Ovary (tissue), 9 donors: ENCODE data around the gene TMEM214. TPM values are rescaled to one million over a fixed set of nuclear protein-coding genes. Genes with fewer than 3 reads are reported as not detected.

Source experiments
- DNase-seq, 5 donors: peaks; one replicate each; pipeline ENCODE4 v3.0.0-alpha.2; 2019 to 2020
- H3K27ac ChIP-seq, 2 donors: fragments of 200-600 bp; one replicate each; pipeline versions ENCODE4 v1.5.1 to v1.8.0; 2019 to 2022
- H3K27me3 ChIP-seq: fragments of 200-600 bp; one replicate; pipeline ENCODE4 v1.8.0; 2022
- H3K36me3 ChIP-seq: fragments of 200-600 bp; sonication (generic); one replicate; pipeline ENCODE4 v1.5.1; 2019
- H3K4me1 ChIP-seq: one replicate; pipeline ENCODE4 v1.8.1; 2013; ENCODE audit warnings: mild to moderate bottlenecking, moderate library complexity; ENCODE audit not compliant: insufficient read depth
- H3K4me3 ChIP-seq: fragments of 200-600 bp; sonication (generic); one replicate; pipeline ENCODE4 v1.5.1; 2017
- H3K9me3 ChIP-seq, 2 donors: fragments of 200-600 bp in 1 of 2; sonication (generic) in 1 of 2; one replicate each; pipeline versions ENCODE4 v1.5.1 to v1.8.1; 2013 to 2019; ENCODE audit warnings: mild to moderate bottlenecking in 1 of 2, moderate library complexity in 1 of 2
- EP300 ChIP-seq: sonication (generic); formaldehyde crosslinking; IDR thresholded peaks from one replicate; pipeline ENCODE4 v1.6.1; 2017; ENCODE audit warnings: antibody characterized with exemption
- POLR2A ChIP-seq: fragments of 450-650 bp; IDR thresholded peaks from one replicate; pipeline ENCODE4 v1.6.1; 2017; ENCODE audit warnings: antibody characterized with exemption, mild to moderate bottlenecking, moderate library complexity
- WGBS, 3 donors: extraction: QIAGEN DNeasy Blood & Tissue Kit in 1 of 3; methylation state at CpG; one replicate each; pipeline versions ENCODE4 v1.1.5 to v1.1.7; 2013 to 2017; 5-methylcytosine and 5-hydroxymethylcytosine counted together
- intact Hi-C, 4 donors: fragments of 100-400 bp; cut with DNase I; formaldehyde crosslinking; loops; one replicate each; pipeline versions ENCODE4 v1.11.0 to v1.15.1; 2022 to 2023
- polyA plus RNA-seq, 2 donors: library from polyadenylated mRNA; stranded (reverse); fragments of 200-250 nt in 1 of 2; fragments of 350-450 nt in 1 of 2; fragmentation: Illumina TruSeq in 1 of 2; extraction: RNeasy Lipid Tissue Mini Kit (QIAGEN cat#74804) in 1 of 2; gene quantifications; one replicate each; pipeline ENCODE4 v1.2.3, GENCODE V29; 2013 to 2014
- total RNA-seq, 7 donors: library from RNA; depleted of rRNA in 2 of 7; stranded (reverse); fragments of >200 nt in 2 of 7; fragmentation: NEBNext Ultra II Directional in 3 of 7; extraction: Animal tissue kit (Norgen Biotek cat#: 25700) in 3 of 7; gene quantifications; one replicate each; pipeline versions ENCODE4 v1.1.0 to v1.2.4, GENCODE V29; 2016 to 2023
- TF ChIP-seq, protein P1 (sequence below), 3 donors: fragments of 450-650 bp in 2 of 3; fragments of 200-600 bp in 1 of 3; IDR thresholded peaks; one replicate each; pipeline versions ENCODE4 v1.5.1 to v1.8.0; 2016 to 2022; ENCODE audit warnings: antibody characterized with exemption in 3 of 3, mild to moderate bottlenecking in 1 of 3
- donor health status: DM: no; HTN: no; CAD: no; lungs with moderate emphysema.
- donor health status: DM: no; HTN: no; CAD: no.
- donor health status: Bipolar disorder and iron deficiency.
- donor health status: DM: yes; HTN: yes; CAD: no.
- donor health status: DM: no; HTN: no; CAD: no.
- donor health status: DM: yes; HTN: yes; CAD: no.

TMEM214 gene
- total and polyA plus RNA-seq, 9 donors, result 26.5 to 101 (median 67.1) TPM

DNA sequence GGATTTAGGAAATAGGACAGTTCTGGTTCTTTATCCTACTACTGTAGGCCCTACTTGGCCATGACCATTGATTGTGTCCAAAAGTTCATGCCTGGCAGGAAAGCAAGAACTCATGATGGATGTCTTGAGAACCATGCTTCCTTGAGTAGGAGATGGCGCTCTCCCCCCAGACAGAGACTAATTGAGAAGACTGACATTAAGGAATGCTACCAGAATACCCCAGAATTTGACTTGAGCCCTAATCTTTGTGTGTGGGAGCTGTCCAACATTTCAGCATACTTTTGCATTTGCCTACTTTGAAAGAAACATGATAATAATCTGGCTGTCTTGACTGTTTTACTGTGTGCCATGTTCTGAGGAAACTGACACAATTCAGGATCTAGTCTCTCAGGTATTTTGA lies 39.0 kb upstream of the TMEM214 start:
- Histone ChIP-seq H3K4me1 (no peaks in the 10 kb centered on the region), H3K9me3 (no peaks in the 10 kb centered on the region), H3K4me3 (no peak overlapping the region), H3K36me3 (no peaks in the 10 kb centered on the region), H3K27me3 (no peaks in the 10 kb centered on the region), H3K27ac (no peak overlapping the region)
- DNase-seq, result no peak
- TF ChIP-seq EP300 (no peak), POLR2A (no peak)
- TF ChIP-seq, protein P1, sequence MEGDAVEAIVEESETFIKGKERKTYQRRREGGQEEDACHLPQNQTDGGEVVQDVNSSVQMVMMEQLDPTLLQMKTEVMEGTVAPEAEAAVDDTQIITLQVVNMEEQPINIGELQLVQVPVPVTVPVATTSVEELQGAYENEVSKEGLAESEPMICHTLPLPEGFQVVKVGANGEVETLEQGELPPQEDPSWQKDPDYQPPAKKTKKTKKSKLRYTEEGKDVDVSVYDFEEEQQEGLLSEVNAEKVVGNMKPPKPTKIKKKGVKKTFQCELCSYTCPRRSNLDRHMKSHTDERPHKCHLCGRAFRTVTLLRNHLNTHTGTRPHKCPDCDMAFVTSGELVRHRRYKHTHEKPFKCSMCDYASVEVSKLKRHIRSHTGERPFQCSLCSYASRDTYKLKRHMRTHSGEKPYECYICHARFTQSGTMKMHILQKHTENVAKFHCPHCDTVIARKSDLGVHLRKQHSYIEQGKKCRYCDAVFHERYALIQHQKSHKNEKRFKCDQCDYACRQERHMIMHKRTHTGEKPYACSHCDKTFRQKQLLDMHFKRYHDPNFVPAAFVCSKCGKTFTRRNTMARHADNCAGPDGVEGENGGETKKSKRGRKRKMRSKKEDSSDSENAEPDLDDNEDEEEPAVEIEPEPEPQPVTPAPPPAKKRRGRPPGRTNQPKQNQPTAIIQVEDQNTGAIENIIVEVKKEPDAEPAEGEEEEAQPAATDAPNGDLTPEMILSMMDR (IDR thresholded peaks at IDR 0.05), result no peak
- WGBS, 3 donors, result 88 to 100% (median 93%) methylated on average over 1 of the region's 1 CpG
- intact Hi-C loops, result no loop called here

DNA sequence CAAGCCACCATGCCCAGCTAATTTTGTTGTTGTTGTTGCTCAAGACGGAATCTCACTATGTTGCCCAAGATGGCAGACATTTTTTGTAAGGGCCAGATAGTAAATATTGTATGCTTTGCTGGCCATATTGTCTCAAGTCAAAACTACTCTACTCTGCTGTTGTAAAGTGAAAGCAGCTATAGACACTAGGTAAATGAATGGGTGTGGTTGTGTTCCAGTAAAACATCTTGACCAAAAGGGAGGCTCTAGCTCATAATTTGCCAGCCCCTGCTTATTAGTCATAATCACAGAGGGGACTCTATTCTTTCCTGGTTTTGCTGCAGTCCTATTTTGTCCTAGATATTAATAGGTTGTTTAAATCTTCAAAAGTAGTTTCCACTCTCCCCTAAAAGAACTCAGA lies 37.8 kb upstream of the TMEM214 start:
- no peak overlapping the region for H3K27ac ChIP-seq
- intact Hi-C loops, result no loop called here
- no peak overlapping the region for H3K4me3 ChIP-seq
- no peaks in the 10 kb centered on the region for H3K9me3 ChIP-seq
- no peaks in the 10 kb centered on the region for H3K4me1 ChIP-seq
- WGBS, 3 donors, result 85 to 93% (median 86%) methylated on average over 1 of the region's 1 CpG
- H3K36me3 ChIP-seq, result no peaks in the 10 kb centered on the region
- no peaks in the 10 kb centered on the region for H3K27me3 ChIP-seq
- no peak for DNase-seq
- no peak for TF ChIP-seq EP300
- TF ChIP-seq, protein P1 (IDR thresholded peaks at IDR 0.05), result no peak
- no peak for TF ChIP-seq POLR2A

DNA sequence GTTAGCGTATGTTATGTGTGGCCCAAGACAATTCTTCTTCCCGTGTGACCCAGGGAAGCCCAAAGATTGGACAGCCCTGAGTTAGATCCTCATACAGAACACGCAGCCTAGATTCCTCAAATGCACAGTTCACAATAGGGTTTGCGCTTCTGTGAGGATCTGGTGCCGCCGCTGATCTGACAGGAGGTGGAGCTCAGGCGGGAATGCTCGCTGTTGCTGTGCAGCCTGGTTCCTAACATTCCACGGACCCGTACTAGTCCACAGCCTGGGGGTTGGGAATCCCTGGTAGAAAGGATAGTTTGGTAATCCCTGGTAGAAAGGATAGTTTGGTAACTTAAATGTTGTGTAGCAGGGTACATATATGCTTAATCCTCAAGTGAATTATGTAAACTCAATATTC lies 35.4 kb upstream of the TMEM214 start:
- intact Hi-C loops, result no loop called here
- Histone ChIP-seq H3K27ac (no peak overlapping the region), H3K4me1 (peaks cover 4% of the 10 kb centered on the region), H3K9me3 (no peaks in the 10 kb centered on the region), H3K36me3 (no peaks in the 10 kb centered on the region), H3K27me3 (no peaks in the 10 kb centered on the region), H3K4me3 (no peak overlapping the region)
- no peak for DNase-seq
- WGBS, 3 donors, result 78 to 90% (median 87%) methylated on average over 10 of the region's 10 CpGs
- TF ChIP-seq, protein P1 (IDR thresholded peaks at IDR 0.05), result no peak
- TF ChIP-seq EP300 (no peak), POLR2A (no peak)

DNA sequence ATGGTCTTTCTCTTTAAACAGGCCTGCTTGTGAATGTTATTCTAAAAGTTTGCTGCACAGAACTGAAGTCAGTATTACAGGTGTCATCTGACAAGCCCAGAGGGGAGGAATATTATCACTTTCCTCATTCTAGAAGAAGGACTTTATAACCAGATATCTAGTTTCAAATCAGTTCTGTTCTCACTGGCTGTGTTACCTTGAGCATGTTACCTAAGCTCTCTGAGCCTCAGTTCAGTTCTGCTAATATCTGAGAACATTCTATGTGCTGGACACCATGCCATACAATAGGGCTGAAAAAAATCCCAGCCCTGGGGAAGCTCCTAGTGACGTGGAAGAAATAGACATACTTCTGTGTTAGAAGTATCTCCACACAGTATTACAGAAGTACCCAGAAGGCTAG lies 34.4 kb upstream of the TMEM214 start:
- Histone ChIP-seq H3K27ac (no peak overlapping the region), H3K4me3 (no peak overlapping the region), H3K36me3 (no peaks in the 10 kb centered on the region), H3K27me3 (no peaks in the 10 kb centered on the region), H3K9me3 (no peaks in the 10 kb centered on the region), H3K4me1 (peaks cover 7% of the 10 kb centered on the region)
- no peak for DNase-seq
- 76 to 88% (median 83%) methylated on average over 1 of the region's 1 CpG for WGBS, 3 donors
- no peak for TF ChIP-seq EP300
- intact Hi-C loops, result no loop called here

DNA sequence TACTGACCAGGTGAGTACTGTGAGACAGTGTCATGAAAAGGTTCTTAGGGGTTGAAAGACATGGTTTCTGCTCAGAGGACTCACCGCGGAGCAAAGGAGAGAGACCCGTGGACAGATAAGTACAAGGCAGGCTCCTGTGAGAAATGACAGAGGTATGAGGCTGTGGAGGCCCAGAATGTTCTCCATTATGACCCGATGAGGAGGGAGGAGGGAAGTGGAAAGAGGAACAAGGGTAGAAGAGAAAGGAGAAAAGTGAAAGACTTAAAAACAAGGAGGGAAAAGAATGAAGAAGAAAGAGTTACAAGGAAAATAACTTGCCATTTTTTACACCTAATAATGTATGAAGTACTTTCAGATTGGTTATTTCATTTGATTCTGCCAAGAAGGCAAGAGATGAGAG lies 32.5 kb upstream of the TMEM214 start:
- intact Hi-C loops, result no loop called here
- H3K27ac ChIP-seq, result no peak overlapping the region

More for the DNA sequence above, 32.5 kb upstream of the TMEM214 start:
- Histone ChIP-seq H3K4me1 (peaks cover 13% of the 10 kb centered on the region), H3K27me3 (no peaks in the 10 kb centered on the region), H3K4me3 (no peak overlapping the region), H3K9me3 (no peaks in the 10 kb centered on the region), H3K36me3 (no peaks in the 10 kb centered on the region)
- TF ChIP-seq POLR2A, result no peak
- TF ChIP-seq, protein P1 (IDR thresholded peaks at IDR 0.05), result no peak
- no peak for TF ChIP-seq EP300
- WGBS, 3 donors, result 76 to 78% (median 76%) methylated on average over 4 of the region's 4 CpGs
- no peak for DNase-seq
